Endothelial cell of umbilical vein (primary cell): ENCODE data around the gene ANKFN1. TPM values are rescaled to one million over a fixed set of nuclear protein-coding genes. Genes with fewer than 3 reads are reported as not detected.

ENCODE experiments used
- BruUV-seq: library from RNA; stranded (reverse); fragments of 400-500 nt; replicated peaks from 2 replicates; lab custom pipeline; 2021; lab: Mats Ljungman, UMichigan
- CTCF ChIA-PET: fragments of 300-600, 350-600 bp; sonication (Branson Sonifier 250); formaldehyde crosslinking; loops from one replicate; lab custom pipeline; 2021; ENCODE audit warnings: antibody characterized with exemption, inconsistent platforms; lab: Charles Lee
- POLR2A ChIA-PET: fragments of 300-600, 350-600 bp; sonication (Branson Sonifier 250); formaldehyde crosslinking; loops from one replicate; lab custom pipeline; 2021; ENCODE audit warnings: antibody characterized with exemption, inconsistent platforms; lab: Charles Lee
- DNase-seq: peaks from one replicate; pipeline ENCODE4 v3.0.0-alpha.2; 2011; ENCODE audit warnings: low read depth, low spot score
- FAIRE-seq: peaks from 2 replicates; lab custom pipeline; 2011; peaks lifted over from hg19 to GRCh38; lab: Jason Lieb, UNC
- H2AFZ ChIP-seq: 2 replicates; pipeline ENCODE4 v1.6.0; 2012; ENCODE audit warnings: low read depth, low read length, control low read depth, inconsistent platforms
- H3K27ac ChIP-seq: 2 replicates; pipeline ENCODE4 v1.5.1; 2011; ENCODE audit warnings: low read depth, mild to moderate bottlenecking, control low read depth, low read length, moderate library complexity; ENCODE audit not compliant: insufficient read depth
- H3K27me3 ChIP-seq, 2 experiments: 2 replicates each; pipeline versions ENCODE4 v1.6.0 to v1.6.1; 2011; ENCODE audit warnings: low read length in 2 of 2, mixed read lengths in 1 of 2; ENCODE audit not compliant: control insufficient read depth in 2 of 2, insufficient read depth in 2 of 2
- H3K36me3 ChIP-seq, 2 experiments: 2 replicates in 1 of 2; 3 replicates in 1 of 2; pipeline ENCODE4 v1.5.1; 2011; ENCODE audit warnings: low read length in 2 of 2, mild to moderate bottlenecking in 1 of 2, moderate library complexity in 1 of 2; ENCODE audit not compliant: control insufficient read depth in 2 of 2, insufficient read depth in 2 of 2; ENCODE audit errors: extremely low read depth in 1 of 2
- H3K4me1 ChIP-seq: 3 replicates; pipeline ENCODE4 v1.5.1; 2011; ENCODE audit warnings: mild to moderate bottlenecking, low read length; ENCODE audit not compliant: control insufficient read depth, insufficient read depth; ENCODE audit errors: extremely low read depth
- H3K4me2 ChIP-seq: 2 replicates; pipeline ENCODE4 v1.6.1; 2011; ENCODE audit warnings: low read length, control low read depth, mixed read lengths; ENCODE audit not compliant: insufficient read depth
- H3K4me3 ChIP-seq, 3 experiments: fragments of 200-600 bp in 1 of 3; sonication (generic), shearing (Covaris generic) in 1 of 3; replicated peaks in 1 of 3; 2 replicates each; pipeline ENCODE4 v1.5.1; 2011 to 2016; ENCODE audit warnings: control low read depth in 3 of 3, low read length in 3 of 3, mild to moderate bottlenecking in 2 of 3, inconsistent platforms in 1 of 3, low read depth in 1 of 3, moderate library complexity in 1 of 3; ENCODE audit not compliant: insufficient read depth in 1 of 3
- H3K79me2 ChIP-seq: 2 replicates; pipeline ENCODE4 v1.6.0; 2012; ENCODE audit warnings: low read length, inconsistent platforms; ENCODE audit not compliant: control insufficient read depth, insufficient read depth
- H3K9ac ChIP-seq: replicated peaks from 2 replicates; pipeline ENCODE3; 2011; ENCODE audit warnings: low read length, control low read depth; ENCODE audit not compliant: insufficient read depth; ENCODE audit errors: extremely low read depth
- H3K9me1 ChIP-seq: replicated peaks from 3 replicates; pipeline ENCODE4 v1.6.0; 2011; ENCODE audit warnings: mild to moderate bottlenecking, low read length; ENCODE audit not compliant: control insufficient read depth, insufficient read depth; ENCODE audit errors: extremely low read depth
- H3K9me3 ChIP-seq: replicated peaks from 2 replicates; pipeline ENCODE4 v1.5.1; 2012; ENCODE audit warnings: low read length, inconsistent platforms; ENCODE audit not compliant: control insufficient read depth, insufficient read depth
- H4K20me1 ChIP-seq: replicated peaks from 2 replicates; pipeline ENCODE3; 2011; ENCODE audit warnings: mild to moderate bottlenecking, low read length; ENCODE audit not compliant: control insufficient read depth, insufficient read depth; ENCODE audit errors: extremely low read depth
- EZH2 ChIP-seq: IDR thresholded peaks from 2 replicates; pipeline ENCODE4 v1.6.1; 2012; ENCODE audit warnings: borderline replicate concordance, low read depth, mild to moderate bottlenecking, moderate library complexity, low read length, inconsistent platforms; ENCODE audit not compliant: severe bottlenecking
- FOS ChIP-seq: IDR thresholded peaks from 2 replicates; pipeline ENCODE4 v1.6.1; 2011; ENCODE audit warnings: mild to moderate bottlenecking, low read length, moderate library complexity, borderline replicate concordance; ENCODE audit not compliant: insufficient read depth
- GATA2 ChIP-seq: IDR thresholded peaks from 2 replicates; pipeline ENCODE4 v1.7.0; 2011; ENCODE audit warnings: low read depth, mild to moderate bottlenecking, moderate library complexity, mixed read lengths, low read length; ENCODE audit not compliant: insufficient read length, insufficient read depth
- JUN ChIP-seq: IDR thresholded peaks from 2 replicates; pipeline ENCODE4 v1.6.1; 2011; ENCODE audit warnings: borderline replicate concordance, low read depth; ENCODE audit not compliant: insufficient read length, insufficient read depth
- MYC ChIP-seq: IDR thresholded peaks from one replicate; pipeline ENCODE4 v1.6.1; 2011; ENCODE audit warnings: mild to moderate bottlenecking, low read depth, low read length
- POLR2AphosphoS5 ChIP-seq: IDR thresholded peaks from 2 replicates; pipeline ENCODE4 v1.6.1; 2012; ENCODE audit warnings: low read depth, mild to moderate bottlenecking, control low read depth, low read length, moderate library complexity; ENCODE audit not compliant: insufficient read depth
- dilution Hi-C: fragments of 300-500 bp; cut with MboI; formaldehyde crosslinking; loops from one replicate; pipeline ENCODE4 v1.15.0; 2019; ENCODE audit warnings: low sequenced_read_pairs; ENCODE audit not compliant: extremely low pct_ligation_motif_present
- intact Hi-C: fragments of 100-400 bp; cut with micrococcal nuclease; formaldehyde crosslinking; loops from one replicate; pipeline ENCODE4 v1.10.0; 2022
- polyA plus RNA-seq, 4 experiments: library from polyadenylated mRNA; depleted of rRNA in 3 of 4; stranded (reverse) in 3 of 4; unstranded in 1 of 4; fragments of >200 nt; gene quantifications; 2 replicates each; pipeline versions ENCODE4 v1.2.1 to v1.2.3, GENCODE V29; 2011 to 2012; ENCODE audit warnings: missing spikeins in 1 of 4
- total RNA-seq: library from RNA; stranded (reverse); gene quantifications from 2 replicates; pipeline ENCODE4 v1.2.3, GENCODE V29; 2021
- TF ChIP-seq, protein P1 (sequence below), 2 donors: IDR thresholded peaks; 1 replicate in 1 of 2; 2 replicates in 1 of 2; pipeline ENCODE4 v1.5.1; 2011; ENCODE audit warnings: low read length in 2 of 2, mild to moderate bottlenecking in 2 of 2, moderate library complexity in 2 of 2, control low read depth in 1 of 2, inconsistent platforms in 1 of 2, low read depth in 1 of 2; ENCODE audit not compliant: insufficient read depth in 1 of 2; ENCODE audit errors: extremely low read depth in 1 of 2
- TF ChIP-seq, protein P2 (sequence below): IDR thresholded peaks from 2 replicates; pipeline ENCODE4 v1.6.1; 2011; ENCODE audit not compliant: insufficient read depth, insufficient read length

The ANKFN1 gene
- total and polyA plus RNA-seq, 2 donors (not counting 3 experiments of a cell fraction or from before 2014, with no cell fraction given) = 0.15 TPM; not detected in 1

DNA sequence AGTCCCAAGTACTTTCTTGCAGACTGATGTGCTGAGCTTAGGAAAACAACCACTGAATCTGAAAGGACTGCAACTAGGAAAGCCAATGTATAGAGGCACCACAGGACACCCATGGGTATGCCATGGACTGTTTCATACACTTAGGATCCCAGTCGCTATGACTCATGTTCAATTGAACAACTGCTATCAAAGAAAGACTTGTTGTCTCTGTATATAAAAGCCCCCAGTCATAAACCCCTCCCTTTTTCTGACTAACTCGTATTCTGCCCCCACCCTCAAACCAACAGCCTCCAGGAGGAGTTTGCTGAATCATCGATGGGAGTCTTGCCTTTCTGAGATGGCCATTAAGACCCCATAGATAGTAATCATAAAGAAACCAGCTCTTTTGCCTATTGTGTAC lies 205.4 kb downstream of the ANKFN1 start:
- H3K27ac ChIP-seq = no peak overlapping the region
- TF ChIP-seq POLR2AphosphoS5 (no peak), FOS (no peak), MYC (no peak), EZH2 (no peak), GATA2 (no peak), JUN (no peak)
- TF ChIP-seq, protein P1, sequence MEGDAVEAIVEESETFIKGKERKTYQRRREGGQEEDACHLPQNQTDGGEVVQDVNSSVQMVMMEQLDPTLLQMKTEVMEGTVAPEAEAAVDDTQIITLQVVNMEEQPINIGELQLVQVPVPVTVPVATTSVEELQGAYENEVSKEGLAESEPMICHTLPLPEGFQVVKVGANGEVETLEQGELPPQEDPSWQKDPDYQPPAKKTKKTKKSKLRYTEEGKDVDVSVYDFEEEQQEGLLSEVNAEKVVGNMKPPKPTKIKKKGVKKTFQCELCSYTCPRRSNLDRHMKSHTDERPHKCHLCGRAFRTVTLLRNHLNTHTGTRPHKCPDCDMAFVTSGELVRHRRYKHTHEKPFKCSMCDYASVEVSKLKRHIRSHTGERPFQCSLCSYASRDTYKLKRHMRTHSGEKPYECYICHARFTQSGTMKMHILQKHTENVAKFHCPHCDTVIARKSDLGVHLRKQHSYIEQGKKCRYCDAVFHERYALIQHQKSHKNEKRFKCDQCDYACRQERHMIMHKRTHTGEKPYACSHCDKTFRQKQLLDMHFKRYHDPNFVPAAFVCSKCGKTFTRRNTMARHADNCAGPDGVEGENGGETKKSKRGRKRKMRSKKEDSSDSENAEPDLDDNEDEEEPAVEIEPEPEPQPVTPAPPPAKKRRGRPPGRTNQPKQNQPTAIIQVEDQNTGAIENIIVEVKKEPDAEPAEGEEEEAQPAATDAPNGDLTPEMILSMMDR (IDR thresholded peaks at IDR 0.05; ENCODE audit: extremely low read depth in 1 of 2, insufficient read depth in 1 of 2, low read depth in 1 of 2, low read length in 2 of 2) = no peak
- TF ChIP-seq, protein P2, sequence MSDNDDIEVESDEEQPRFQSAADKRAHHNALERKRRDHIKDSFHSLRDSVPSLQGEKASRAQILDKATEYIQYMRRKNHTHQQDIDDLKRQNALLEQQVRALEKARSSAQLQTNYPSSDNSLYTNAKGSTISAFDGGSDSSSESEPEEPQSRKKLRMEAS = no peak
- BruUV-seq = no TSS peak
- no peaks in the 10 kb centered on the region for H3K9me1 ChIP-seq
- FAIRE-seq (no peak), DNase-seq (no peak)
- no peak overlapping the region for H2AFZ ChIP-seq
- no peaks in the 10 kb centered on the region for H3K4me1 ChIP-seq
- no peak overlapping the region for H3K9ac ChIP-seq
- no peak overlapping the region for H3K4me2 ChIP-seq
- H3K79me2 ChIP-seq = no peaks in the 10 kb centered on the region
- ChIA-PET CTCF (no interaction called here), POLR2A (no interaction called here)
- no peaks in the 10 kb centered on the region for H3K27me3 ChIP-seq
- dilution Hi-C loops (no loop called here), intact Hi-C loops (no loop called here)
- no peaks in the 10 kb centered on the region for H4K20me1 ChIP-seq
- H3K4me3 ChIP-seq = no peak overlapping the region
- H3K36me3 ChIP-seq = no peaks in the 10 kb centered on the region
- no peaks in the 10 kb centered on the region for H3K9me3 ChIP-seq
